GM12878 (cell line): ENCODE data around the gene IRF9. TPM values are rescaled to one million over a fixed set of nuclear protein-coding genes. Genes with fewer than 3 reads are reported as not detected.

Experiments used
- ATAC-seq: fragments of 200-7000 bp; cut with Tn5 transposase; 3 replicates; pipeline ENCODE4 v1.9.1; 2020; ENCODE audit warnings: mild to moderate bottlenecking, moderate library complexity
- BruUV-seq: library from RNA; stranded (reverse); fragments of 400-500 nt; replicated peaks from 2 replicates; lab custom pipeline; 2021; lab: Mats Ljungman, UMichigan
- CTCF ChIA-PET: fragments of 300-600 bp; sonication (Branson Sonifier 250); formaldehyde crosslinking; extraction: SDS; loops from one replicate; lab custom pipeline; 2021; ENCODE audit warnings: inconsistent platforms; lab: Yijun Ruan, JAX
- POLR2A ChIA-PET: fragments of 350-600 bp; formaldehyde crosslinking; extraction: SDS; loops from one replicate; lab custom pipeline; 2021; ENCODE audit warnings: inconsistent platforms; lab: Charles Lee
- RAD21 ChIA-PET: fragments of 300-600 bp; sonication (Branson Sonifier 250); formaldehyde crosslinking; loops from one replicate; lab custom pipeline; 2023; ENCODE audit warnings: antibody characterized with exemption; ENCODE audit not compliant: unreplicated experiment; lab: Charles Lee
- SMC1A ChIA-PET: fragments of 300-600 bp; sonication (Branson Sonifier 250); formaldehyde crosslinking; loops from one replicate; lab custom pipeline; 2023; ENCODE audit not compliant: unreplicated experiment, uncharacterized antibody; lab: Charles Lee
- DNase-seq: peaks from one replicate; pipeline ENCODE4 v3.0.0-alpha.2; 2011; ENCODE audit warnings: low read depth, low spot score
- FAIRE-seq: peaks from 3 replicates; lab custom pipeline; 2011; peaks lifted over from hg19 to GRCh38; lab: Jason Lieb, UNC
- H2AFZ ChIP-seq: 2 replicates; pipeline ENCODE4 v1.6.0; 2011; ENCODE audit warnings: low read depth, low read length, control low read depth; ENCODE audit not compliant: control insufficient read depth
- H3K27ac ChIP-seq: 2 replicates; pipeline ENCODE4 v1.5.1; 2011; ENCODE audit warnings: control low read depth; ENCODE audit not compliant: control insufficient read depth, insufficient read depth
- H3K27me3 ChIP-seq, 2 experiments: replicated peaks in 1 of 2; 2 replicates each; pipeline versions ENCODE4 v1.6.0 to v1.6.1; 2011; ENCODE audit warnings: low read length in 1 of 2; ENCODE audit not compliant: control insufficient read depth in 2 of 2, insufficient read depth in 2 of 2
- H3K36me3 ChIP-seq, 2 experiments: 2 replicates each; pipeline ENCODE4 v1.5.1; 2011; ENCODE audit warnings: low read length in 1 of 2; ENCODE audit not compliant: control insufficient read depth in 2 of 2, insufficient read depth in 2 of 2
- H3K4me1 ChIP-seq: 2 replicates; pipeline ENCODE4 v1.6.1; 2011; ENCODE audit warnings: mild to moderate bottlenecking, low read length, moderate library complexity, mixed read lengths; ENCODE audit not compliant: control insufficient read depth, insufficient read depth
- H3K4me2 ChIP-seq: 2 replicates; pipeline ENCODE4 v1.6.0; 2011; ENCODE audit warnings: control low read depth; ENCODE audit not compliant: control insufficient read depth, insufficient read depth
- H3K4me3 ChIP-seq: fragments of 200-600 bp; sonication (generic); 2 replicates; pipeline ENCODE4 v1.5.1; 2016
- H3K79me2 ChIP-seq: 2 replicates; pipeline ENCODE4 v1.6.0; 2011; ENCODE audit warnings: low read length; ENCODE audit not compliant: control insufficient read depth, insufficient read depth
- H3K9ac ChIP-seq: 2 replicates; pipeline ENCODE4 v1.8.0; 2011; ENCODE audit warnings: low read length, control low read depth, mixed read lengths; ENCODE audit not compliant: control insufficient read depth, insufficient read depth
- H3K9me3 ChIP-seq: replicated peaks from 3 replicates; pipeline ENCODE4 v1.5.1; 2011; ENCODE audit warnings: mild to moderate bottlenecking, low read length; ENCODE audit not compliant: control insufficient read depth, insufficient read depth
- H4K20me1 ChIP-seq: 2 replicates; pipeline ENCODE4 v1.6.0; 2011; ENCODE audit not compliant: control insufficient read depth, insufficient read depth
- CBX5 ChIP-seq: sonication (generic); IDR thresholded peaks from 2 replicates; pipeline ENCODE4 v1.6.1; 2016; ENCODE audit warnings: low read depth, moderate library complexity, mild to moderate bottlenecking, inconsistent platforms
- EED ChIP-seq: sonication (generic); IDR thresholded peaks from 2 replicates; pipeline ENCODE4 v1.6.1; 2016; ENCODE audit warnings: antibody characterized with exemption, low read depth
- EP300 ChIP-seq, 2 experiments: fragments of 150-350 bp in 1 of 2; IDR thresholded peaks; 2 replicates each; pipeline ENCODE4 v1.6.1; 2011 to 2012; ENCODE audit warnings: low read depth in 2 of 2, low read length in 2 of 2, borderline replicate concordance in 1 of 2, improper control_type of control experiment in 1 of 2, inconsistent platforms in 1 of 2; ENCODE audit not compliant: control insufficient read depth in 1 of 2
- FOXK2 ChIP-seq: fragments of 450-650 bp; IDR thresholded peaks from 2 replicates; pipeline ENCODE4 v1.6.1; 2017; ENCODE audit warnings: mild to moderate bottlenecking, moderate library complexity
- FOXM1 ChIP-seq: IDR thresholded peaks from 2 replicates; pipeline ENCODE4 v1.6.1; 2012; ENCODE audit warnings: low read depth, mild to moderate bottlenecking, inconsistent platforms, low read length, moderate library complexity
- GABPA ChIP-seq: IDR thresholded peaks from 2 replicates; pipeline ENCODE4 v1.6.1; 2014; ENCODE audit warnings: antibody characterized with exemption, low read depth, mild to moderate bottlenecking, inconsistent platforms
- IKZF2 ChIP-seq, 2 experiments: fragments of 450-650 bp; IDR thresholded peaks; 2 replicates each; pipeline ENCODE4 v1.6.1; 2017; ENCODE audit warnings: mild to moderate bottlenecking in 2 of 2, moderate library complexity in 2 of 2
- MTA3 ChIP-seq: IDR thresholded peaks from 2 replicates; pipeline ENCODE4 v1.6.1; 2012; ENCODE audit warnings: low read length, inconsistent platforms, borderline replicate concordance
- MYB ChIP-seq: fragments of 150-350 bp; IDR thresholded peaks from 2 replicates; pipeline ENCODE4 v1.6.1; 2014; ENCODE audit warnings: mild to moderate bottlenecking, low read depth, low read length, borderline replicate concordance
- NFYB ChIP-seq: IDR thresholded peaks from 2 replicates; pipeline ENCODE4 v1.6.1; 2011; ENCODE audit warnings: low read depth, mild to moderate bottlenecking, low read length, improper control_type of control experiment, moderate library complexity; ENCODE audit not compliant: insufficient read depth
- POLR2AphosphoS2 ChIP-seq: IDR thresholded peaks from 2 replicates; pipeline ENCODE4 v1.6.1; 2011; ENCODE audit warnings: low read depth, mild to moderate bottlenecking, low read length, improper control_type of control experiment, moderate library complexity
- RAD51 ChIP-seq: fragments of 450-650 bp; IDR thresholded peaks from 2 replicates; pipeline ENCODE4 v1.6.1; 2016; ENCODE audit warnings: moderate library complexity, mild to moderate bottlenecking, inconsistent platforms
- RUNX3 ChIP-seq: IDR thresholded peaks from 2 replicates; pipeline ENCODE4 v1.6.1; 2012; ENCODE audit warnings: low read length, inconsistent platforms
- TCF3 ChIP-seq: IDR thresholded peaks from 2 replicates; pipeline ENCODE4 v1.6.1; 2012; ENCODE audit warnings: low read depth, mild to moderate bottlenecking, low read length, borderline replicate concordance; ENCODE audit not compliant: insufficient read depth
- TCF7 ChIP-seq: IDR thresholded peaks from 2 replicates; pipeline ENCODE4 v1.6.1; 2014; ENCODE audit warnings: antibody characterized with exemption, borderline replicate concordance
- ZBED1 ChIP-seq: IDR thresholded peaks from 2 replicates; pipeline ENCODE4 v1.6.1; 2016; ENCODE audit warnings: borderline replicate concordance
- ZBTB4 ChIP-seq: fragments of 450-650 bp; formaldehyde crosslinking; IDR thresholded peaks from 2 replicates; pipeline ENCODE4 v1.4.0; 2022; ENCODE audit warnings: mild to moderate bottlenecking, moderate library complexity
- ZNF592 ChIP-seq: fragments of 450-650 bp; IDR thresholded peaks from 2 replicates; pipeline ENCODE4 v1.6.1; 2017; ENCODE audit warnings: mild to moderate bottlenecking, moderate library complexity
- WGBS: methylation state at CpG from one replicate; pipeline ENCODE4 v1.1.6; 2016; ENCODE audit warnings: low lambda C conversion rate; ENCODE audit not compliant: insufficient replicate concordance, insufficient coverage; ENCODE audit errors: missing lambda C conversion rate; 5-methylcytosine and 5-hydroxymethylcytosine counted together
- in situ Hi-C: fragments of 300-500 bp; cut with MboI; formaldehyde crosslinking; loops from 9 replicates; pipeline ENCODE4 v1.14.3; 2018; ENCODE audit warnings: mixed read lengths
- intact Hi-C: fragments of 100-400 bp; cut with micrococcal nuclease; formaldehyde crosslinking; loops from one replicate; pipeline ENCODE4 v1.14.2; 2022; ENCODE audit not compliant: unreplicated experiment
- polyA plus RNA-seq, 11 experiments: library from polyadenylated mRNA; depleted of rRNA in 4 of 11; unstranded in 6 of 11; stranded (reverse) in 5 of 11; fragments of >200 nt; fragmentation: Nextera tagmentation in 4 of 11; fragmentation: Illumina TruSeq in 1 of 11; extraction: Ambion mirVana in 4 of 11; extraction: Trizol in 1 of 11; gene quantifications; 1 replicate in 1 of 11; 2 replicates in 10 of 11; pipeline versions ENCODE4 v1.2.1 to v1.2.3, GENCODE V29; 2011 to 2016; ENCODE audit warnings: inconsistent platforms in 2 of 11, missing spikeins in 2 of 11, low read depth in 1 of 11
- total RNA-seq, 4 experiments: library from RNA; depleted of rRNA in 3 of 4; stranded (reverse); fragments of >200 nt in 3 of 4; fragmentation: Illumina TruSeq in 1 of 4; extraction: Trizol in 1 of 4; gene quantifications; 2 replicates each; pipeline versions ENCODE4 v1.2.1 to v1.2.3, GENCODE V29; 2013 to 2021

The IRF9 gene
- total and polyA plus RNA-seq, 10 of the 15 experiments (the other 5 are each of a cell fraction or from before 2014, with no cell fraction given), result 47.6 to 234 (median 148) TPM

DNA sequence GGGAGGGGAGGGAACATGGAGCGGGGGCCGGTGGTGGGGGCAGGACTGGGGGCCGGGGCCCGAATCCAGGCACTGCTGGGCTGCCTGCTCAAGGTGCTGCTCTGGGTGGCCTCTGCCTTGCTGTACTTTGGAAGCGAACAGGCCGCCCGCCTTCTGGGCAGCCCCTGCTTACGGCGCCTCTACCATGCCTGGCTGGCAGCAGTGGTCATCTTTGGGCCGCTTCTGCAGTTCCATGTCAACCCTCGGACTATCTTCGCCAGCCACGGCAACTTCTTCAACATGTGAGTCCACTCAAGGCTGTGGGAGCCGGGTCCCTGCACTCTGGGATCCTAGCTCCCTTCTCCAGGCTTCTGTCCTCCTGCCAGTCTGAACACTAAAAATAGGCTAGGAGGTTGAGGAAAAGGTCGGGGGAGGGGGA is 29.5 kb upstream of the IRF9 start:
- Histone ChIP-seq H3K4me1 (peaks cover 24% of the 10 kb centered on the region), H2AFZ (no peak overlapping the region), H3K79me2 (peaks cover 9% of the 10 kb centered on the region), H3K36me3 (no peaks in the 10 kb centered on the region), H3K4me3 (no peak overlapping the region), H3K9ac (no peak overlapping the region), H3K27me3 (no peaks in the 10 kb centered on the region), H3K9me3 (no peaks in the 10 kb centered on the region), H4K20me1 (no peaks in the 10 kb centered on the region), H3K4me2 (no peak overlapping the region), H3K27ac (no peak overlapping the region)
- in situ Hi-C loops, result no loop called here
- no peak for TF ChIP-seq RUNX3
- no peak for TF ChIP-seq TCF3
- no peak for TF ChIP-seq MYB
- TF ChIP-seq IKZF2 (IDR thresholded peaks at IDR 0.05), result no peak
- no peak for TF ChIP-seq FOXK2
- no peak for TF ChIP-seq ZBED1
- TF ChIP-seq NFYB, result no peak
- no peak for TF ChIP-seq TCF7
- no peak for TF ChIP-seq RAD51
- TF ChIP-seq EED, result no peak
- no peak for TF ChIP-seq MTA3
- TF ChIP-seq ZBTB4 (CRISPR knock-in tag), result no peak
- TF ChIP-seq EP300 (IDR thresholded peaks at IDR 0.05; ENCODE audit: borderline replicate concordance in 1 of 2, control insufficient read depth in 1 of 2, low read depth in 2 of 2, low read length in 2 of 2), result no peak
- no peak for TF ChIP-seq ZNF592
- no peak for TF ChIP-seq CBX5
- no peak for TF ChIP-seq POLR2AphosphoS2
- no peak for TF ChIP-seq GABPA
- no peak for TF ChIP-seq FOXM1
- DNase-seq (no peak), ATAC-seq (no peak), FAIRE-seq (no peak)
- ChIA-PET SMC1A (interaction anchor here (0.9 kb wide), 1 partner anchor 9 kb away, joined by 4 read pairs; no protein-coding TSS in a partner anchor), RAD21 (interaction anchor here (1.1 kb wide), 1 partner anchor 17 kb away, joined by 3 read pairs; the partner anchor contains the start of genes DCAF11 and NRL), CTCF (no interaction called here), POLR2A (interaction anchor here (11.6 kb wide), 1 partner anchor 10 kb away, joined by 276 read pairs; the partner anchor contains the start of genes DCAF11 and NRL)
- WGBS, result 85% methylated on average over 13 of the region's 15 CpGs
- BruUV-seq, result no TSS peak
- intact Hi-C loops, result no loop called here
